Keratinocyte (primary cell): ENCODE results near the gene GNB3. TPM values are rescaled to one million over a fixed set of nuclear protein-coding genes. Genes with fewer than 3 reads are reported as not detected.

ENCODE experiments used
- DNase-seq: peaks from one replicate; pipeline ENCODE4 v3.0.0-alpha.2; 2011; ENCODE audit warnings: low read depth, missing footprints, low spot score
- FAIRE-seq: peaks from 2 replicates; lab custom pipeline; 2011; peaks lifted over from hg19 to GRCh38; lab: Jason Lieb, UNC
- H2AFZ ChIP-seq: 2 replicates; pipeline ENCODE4 v1.6.0; 2012; ENCODE audit warnings: low read length, control low read depth, inconsistent platforms; ENCODE audit not compliant: control insufficient read depth
- H3K27ac ChIP-seq: 2 replicates; pipeline ENCODE4 v1.5.1; 2011; ENCODE audit warnings: low read length; ENCODE audit not compliant: control insufficient read depth, insufficient read depth
- H3K27me3 ChIP-seq: 3 replicates; pipeline ENCODE4 v1.6.0; 2011; ENCODE audit warnings: low read length; ENCODE audit not compliant: control insufficient read depth, insufficient read depth; ENCODE audit errors: extremely low read depth
- H3K36me3 ChIP-seq, 2 experiments: 2 replicates in 1 of 2; 3 replicates in 1 of 2; pipeline ENCODE4 v1.5.1; 2011; ENCODE audit warnings: low read length in 2 of 2, mild to moderate bottlenecking in 1 of 2; ENCODE audit not compliant: control insufficient read depth in 2 of 2, insufficient read depth in 2 of 2; ENCODE audit errors: extremely low read depth in 1 of 2
- H3K4me1 ChIP-seq: 3 replicates; pipeline ENCODE4 v1.5.1; 2011; ENCODE audit warnings: low read length; ENCODE audit not compliant: control insufficient read depth, insufficient read depth; ENCODE audit errors: extremely low read depth
- H3K4me2 ChIP-seq: 3 replicates; pipeline ENCODE4 v1.6.0; 2011; ENCODE audit warnings: low read depth, low read length; ENCODE audit not compliant: control insufficient read depth, insufficient read depth; ENCODE audit errors: extremely low read depth
- H3K4me3 ChIP-seq, 3 experiments: fragments of 200-600 bp in 1 of 3; sonication (generic) in 1 of 3; 2 replicates in 2 of 3; 3 replicates in 1 of 3; pipeline ENCODE4 v1.5.1; 2011 to 2016; ENCODE audit warnings: low read length in 3 of 3, mild to moderate bottlenecking in 3 of 3, control low read depth in 2 of 3, inconsistent platforms in 1 of 3, low read depth in 1 of 3, mixed read lengths in 1 of 3, mixed run types in 1 of 3, moderate library complexity in 1 of 3; ENCODE audit not compliant: control insufficient read depth in 2 of 3, insufficient read depth in 2 of 3; ENCODE audit errors: extremely low read depth in 1 of 3
- H3K79me2 ChIP-seq: 2 replicates; pipeline ENCODE4 v1.6.0; 2012; ENCODE audit warnings: low read length; ENCODE audit not compliant: control insufficient read depth, insufficient read depth
- H3K9ac ChIP-seq: 3 replicates; pipeline ENCODE4 v1.6.0; 2011; ENCODE audit warnings: low read length; ENCODE audit not compliant: control insufficient read depth, insufficient read depth; ENCODE audit errors: extremely low read depth
- H3K9me1 ChIP-seq: 3 replicates; pipeline ENCODE4 v1.6.0; 2011; ENCODE audit warnings: low read length; ENCODE audit not compliant: control insufficient read depth, insufficient read depth; ENCODE audit errors: extremely low read depth
- H3K9me3 ChIP-seq: 2 replicates; pipeline ENCODE4 v1.5.1; 2012; ENCODE audit warnings: low read depth, low read length; ENCODE audit not compliant: control insufficient read depth
- H4K20me1 ChIP-seq: 3 replicates; pipeline ENCODE4 v1.6.0; 2011; ENCODE audit warnings: low read length; ENCODE audit not compliant: control insufficient read depth, insufficient read depth; ENCODE audit errors: extremely low read depth
- EZH2 ChIP-seq: IDR thresholded peaks from one replicate; pipeline ENCODE4 v1.6.1; 2012; ENCODE audit warnings: inconsistent platforms, mild to moderate bottlenecking, low read length, moderate library complexity
- dilution Hi-C: fragments of 300-500 bp; cut with MboI; formaldehyde crosslinking; loops from one replicate; pipeline ENCODE4 v1.7.0; 2020; ENCODE audit warnings: low sequenced_read_pairs; ENCODE audit not compliant: extremely low pct_ligation_motif_present
- polyA plus RNA-seq, 5 experiments: library from polyadenylated mRNA; depleted of rRNA in 3 of 5; stranded (reverse) in 3 of 5; stranded (forward) in 1 of 5; unstranded in 1 of 5; fragments of >200 nt; gene quantifications; 1 replicate in 1 of 5; 2 replicates in 3 of 5; 3 replicates in 1 of 5; pipeline versions ENCODE4 v1.2.1 to v1.2.3, GENCODE V29; 2011 to 2012; ENCODE audit warnings: missing spikeins in 2 of 5, low read depth in 1 of 5, low replicate concordance in 1 of 5
- TF ChIP-seq, protein P1 (sequence below), 3 experiments: IDR thresholded peaks in 1 of 3; conservative IDR thresholded peaks in 1 of 3; optimal IDR thresholded peaks in 1 of 3; 2 replicates in 2 of 3; 3 replicates in 1 of 3; pipeline versions ENCODE3 to v1.5.1; 2011; ENCODE audit warnings: low read length in 3 of 3, mild to moderate bottlenecking in 3 of 3, moderate library complexity in 2 of 3, control low read depth in 1 of 3, inconsistent platforms in 1 of 3; ENCODE audit not compliant: insufficient read depth in 2 of 3; ENCODE audit errors: extremely low read depth in 1 of 3

GNB3 gene
- polyA plus RNA-seq, 1 donor (not counting 4 experiments of a cell fraction or from before 2014, with no cell fraction given): 0.80 TPM

DNA sequence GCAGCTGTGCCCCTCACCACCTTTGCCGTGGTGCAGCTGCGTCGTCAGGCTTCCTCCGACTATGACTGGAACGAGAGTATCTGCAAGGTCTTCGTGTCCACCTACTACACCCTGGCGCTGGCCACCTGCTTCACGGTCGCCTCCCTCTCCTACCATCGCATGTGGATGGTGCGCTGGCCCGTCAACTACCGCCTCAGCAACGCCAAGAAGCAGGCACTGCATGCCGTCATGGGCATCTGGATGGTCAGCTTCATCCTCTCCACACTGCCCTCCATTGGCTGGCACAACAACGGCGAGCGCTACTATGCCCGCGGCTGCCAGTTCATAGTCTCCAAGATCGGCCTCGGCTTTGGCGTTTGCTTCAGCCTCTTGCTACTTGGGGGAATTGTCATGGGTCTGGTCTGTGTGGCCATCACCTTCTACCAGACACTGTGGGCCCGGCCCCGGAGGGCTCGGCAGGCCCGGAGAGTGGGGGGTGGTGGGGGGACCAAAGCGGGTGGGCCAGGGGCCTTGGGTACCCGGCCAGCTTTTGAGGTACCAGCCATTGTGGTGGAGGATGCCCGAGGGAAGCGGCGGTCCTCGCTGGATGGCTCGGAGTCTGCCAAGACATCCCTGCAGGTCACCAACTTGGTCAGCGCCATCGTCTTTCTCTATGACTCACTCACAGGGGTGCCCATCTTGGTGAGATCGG, 16.5 kb upstream of the GNB3 start:
- dilution Hi-C loops: no loop called here
- no peaks in the 10 kb centered on the region for H4K20me1 ChIP-seq
- H3K4me1 ChIP-seq: peaks cover 12% of the 10 kb centered on the region
- TF ChIP-seq EZH2: no peak
- TF ChIP-seq, protein P1, sequence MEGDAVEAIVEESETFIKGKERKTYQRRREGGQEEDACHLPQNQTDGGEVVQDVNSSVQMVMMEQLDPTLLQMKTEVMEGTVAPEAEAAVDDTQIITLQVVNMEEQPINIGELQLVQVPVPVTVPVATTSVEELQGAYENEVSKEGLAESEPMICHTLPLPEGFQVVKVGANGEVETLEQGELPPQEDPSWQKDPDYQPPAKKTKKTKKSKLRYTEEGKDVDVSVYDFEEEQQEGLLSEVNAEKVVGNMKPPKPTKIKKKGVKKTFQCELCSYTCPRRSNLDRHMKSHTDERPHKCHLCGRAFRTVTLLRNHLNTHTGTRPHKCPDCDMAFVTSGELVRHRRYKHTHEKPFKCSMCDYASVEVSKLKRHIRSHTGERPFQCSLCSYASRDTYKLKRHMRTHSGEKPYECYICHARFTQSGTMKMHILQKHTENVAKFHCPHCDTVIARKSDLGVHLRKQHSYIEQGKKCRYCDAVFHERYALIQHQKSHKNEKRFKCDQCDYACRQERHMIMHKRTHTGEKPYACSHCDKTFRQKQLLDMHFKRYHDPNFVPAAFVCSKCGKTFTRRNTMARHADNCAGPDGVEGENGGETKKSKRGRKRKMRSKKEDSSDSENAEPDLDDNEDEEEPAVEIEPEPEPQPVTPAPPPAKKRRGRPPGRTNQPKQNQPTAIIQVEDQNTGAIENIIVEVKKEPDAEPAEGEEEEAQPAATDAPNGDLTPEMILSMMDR (optimal IDR thresholded peaks at IDR 0.05 in 1 of 3, IDR thresholded peaks at IDR 0.05 in 1 of 3, conservative IDR thresholded peaks at IDR 0.05 in 1 of 3; ENCODE audit: extremely low read depth in 1 of 3, insufficient read depth in 2 of 3, low read length in 3 of 3): no peak
- H3K9ac ChIP-seq: no peak overlapping the region
- H3K27me3 ChIP-seq: peaks cover 73% of the 10 kb centered on the region
- H3K9me1 ChIP-seq: no peaks in the 10 kb centered on the region
- H3K36me3 ChIP-seq: no peaks in the 10 kb centered on the region
- no peaks in the 10 kb centered on the region for H3K9me3 ChIP-seq
- no peak overlapping the region for H3K27ac ChIP-seq
- DNase-seq (no peak), FAIRE-seq (no peak)
- no peaks in the 10 kb centered on the region for H3K79me2 ChIP-seq
- no peak overlapping the region for H3K4me3 ChIP-seq
- H2AFZ ChIP-seq: no peak overlapping the region
- no peak overlapping the region for H3K4me2 ChIP-seq

DNA sequence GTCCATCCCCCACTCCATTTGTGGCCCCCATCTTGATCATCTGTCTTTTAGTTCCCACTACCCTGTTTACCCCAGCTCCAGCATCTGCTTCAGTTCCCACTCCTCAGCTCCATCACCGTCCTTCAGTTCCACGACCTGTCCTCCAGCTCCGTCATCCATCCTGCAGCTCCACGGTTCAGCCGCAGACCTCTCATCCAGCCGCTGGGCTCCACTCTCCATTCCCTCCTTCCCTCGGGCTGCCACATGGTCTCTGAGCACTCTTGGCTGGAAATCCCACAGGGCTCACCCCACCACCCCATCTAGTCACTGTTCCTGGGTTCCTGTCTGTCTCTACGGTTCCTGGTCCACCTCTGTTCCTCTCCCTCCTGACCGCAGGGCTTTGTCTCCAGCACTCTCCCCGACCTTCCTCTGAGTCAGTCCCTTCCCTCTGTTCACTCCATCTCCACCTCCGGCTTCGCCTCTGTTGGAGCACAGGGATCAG, 15.8 kb upstream of the GNB3 start:
- Histone ChIP-seq H3K27me3 (peaks cover 74% of the 10 kb centered on the region), H3K4me1 (peaks cover 12% of the 10 kb centered on the region), H2AFZ (no peak overlapping the region), H3K79me2 (no peaks in the 10 kb centered on the region), H3K9ac (no peak overlapping the region), H3K27ac (no peak overlapping the region), H4K20me1 (no peaks in the 10 kb centered on the region), H3K4me3 (peak overlapping the region in 1 of 3 experiments; percentile 37), H3K9me1 (no peaks in the 10 kb centered on the region), H3K36me3 (no peaks in the 10 kb centered on the region), H3K4me2 (peak overlapping the region; percentile 56), H3K9me3 (no peaks in the 10 kb centered on the region)
- DNase-seq (no peak), FAIRE-seq (peak; percentile 5)
- peak; percentile 18 for TF ChIP-seq EZH2
- TF ChIP-seq, protein P1 (optimal IDR thresholded peaks at IDR 0.05 in 1 of 3, IDR thresholded peaks at IDR 0.05 in 1 of 3, conservative IDR thresholded peaks at IDR 0.05 in 1 of 3; ENCODE audit: extremely low read depth in 1 of 3, insufficient read depth in 2 of 3, low read length in 3 of 3): no peak
- dilution Hi-C loops: no loop called here
